ENCODE measurements around the gene CNTNAP5.

CNTNAP5 gene

GRCh38 chr2:124048102-124048501 is 23.0 kb downstream of the CNTNAP5 start:
- Histone ChIP-seq H3K9ac (ENCODE audit: insufficient read length) (no peak overlapping the region), H3K27ac (no peak overlapping the region), H3K9me3 (ENCODE audit: low read depth, low read length) (no peaks in the 10 kb centered on the region), H3K36me3 (ENCODE audit: insufficient read depth, low read length) (no peaks in the 10 kb centered on the region), H3K4me3 (no peak overlapping the region)
- TF ChIP-seq EZH2 (IDR thresholded peaks at IDR 0.05) (no peak), POLR2AphosphoS5 (IDR thresholded peaks at IDR 0.05; ENCODE audit: borderline replicate concordance, low read depth, low read length) (no peak), FOXP2 (optimal IDR thresholded peaks at IDR 0.05; ENCODE audit: control extremely low read depth, extremely low read length, insufficient read depth) (no peak)
- no peak for DNase-seq (ENCODE audit: low read depth, low spot score)

- no peak overlapping the region for H3K4me3 ChIP-seq
Measured at GRCh38 chr2:124048664-124049063, 23.6 kb downstream of the CNTNAP5 start.

GRCh38 chr2:124049136-124049535 is 24.0 kb downstream of the CNTNAP5 start:
- no peak for TF ChIP-seq EZH2 (IDR thresholded peaks at IDR 0.05)
- TF ChIP-seq FOXP2 (optimal IDR thresholded peaks at IDR 0.05; ENCODE audit: control extremely low read depth, extremely low read length, insufficient read depth) = no peak
- TF ChIP-seq POLR2AphosphoS5 (IDR thresholded peaks at IDR 0.05; ENCODE audit: borderline replicate concordance, low read depth, low read length) = no peak
- H3K9ac ChIP-seq (ENCODE audit: insufficient read length) = no peak overlapping the region
- H3K27ac ChIP-seq = no peak overlapping the region
- no peak for DNase-seq (ENCODE audit: low read depth, low spot score)
- no peaks in the 10 kb centered on the region for H3K36me3 ChIP-seq (ENCODE audit: insufficient read depth, low read length)
- no peaks in the 10 kb centered on the region for H3K9me3 ChIP-seq (ENCODE audit: low read depth, low read length)
- H3K4me3 ChIP-seq = no peak overlapping the region

More at GRCh38 chr2:124048664-124049063, 23.6 kb downstream of the CNTNAP5 start:
- DNase-seq (ENCODE audit: low read depth, low spot score) = no peak
- Histone ChIP-seq H3K36me3 (ENCODE audit: insufficient read depth, low read length) (no peaks in the 10 kb centered on the region), H3K9ac (ENCODE audit: insufficient read length) (no peak overlapping the region), H3K27ac (no peak overlapping the region), H3K9me3 (ENCODE audit: low read depth, low read length) (no peaks in the 10 kb centered on the region)
- no peak for TF ChIP-seq FOXP2 (optimal IDR thresholded peaks at IDR 0.05; ENCODE audit: control extremely low read depth, extremely low read length, insufficient read depth)
- no peak for TF ChIP-seq POLR2AphosphoS5 (IDR thresholded peaks at IDR 0.05; ENCODE audit: borderline replicate concordance, low read depth, low read length)
- no peak for TF ChIP-seq EZH2 (IDR thresholded peaks at IDR 0.05)

GRCh38 chr2:124050833-124051497 is 25.9 kb downstream of the CNTNAP5 start:
- no peak overlapping the region for H3K9ac ChIP-seq (ENCODE audit: insufficient read length)
- no peak overlapping the region for H3K4me3 ChIP-seq
- no peaks in the 10 kb centered on the region for H3K36me3 ChIP-seq (ENCODE audit: insufficient read depth, low read length)
- TF ChIP-seq EZH2 (IDR thresholded peaks at IDR 0.05) (no peak), FOXP2 (optimal IDR thresholded peaks at IDR 0.05; ENCODE audit: control extremely low read depth, extremely low read length, insufficient read depth) (no peak), POLR2AphosphoS5 (IDR thresholded peaks at IDR 0.05; ENCODE audit: borderline replicate concordance, low read depth, low read length) (no peak)
- H3K9me3 ChIP-seq (ENCODE audit: low read depth, low read length) = no peaks in the 10 kb centered on the region
- no peak for DNase-seq (ENCODE audit: low read depth, low spot score)
- no peak overlapping the region for H3K27ac ChIP-seq

- no peak overlapping the region for H3K27ac ChIP-seq
- no peaks in the 10 kb centered on the region for H3K36me3 ChIP-seq (ENCODE audit: insufficient read depth, low read length)
- H3K9ac ChIP-seq (ENCODE audit: insufficient read length) = no peak overlapping the region
- DNase-seq (ENCODE audit: low read depth, low spot score) = no peak
- H3K4me3 ChIP-seq = no peak overlapping the region
- TF ChIP-seq POLR2AphosphoS5 (IDR thresholded peaks at IDR 0.05; ENCODE audit: borderline replicate concordance, low read depth, low read length) = no peak
- TF ChIP-seq FOXP2 (optimal IDR thresholded peaks at IDR 0.05; ENCODE audit: control extremely low read depth, extremely low read length, insufficient read depth) = no peak
- no peak for TF ChIP-seq EZH2 (IDR thresholded peaks at IDR 0.05)
- H3K9me3 ChIP-seq (ENCODE audit: low read depth, low read length) = no peaks in the 10 kb centered on the region
Measured at GRCh38 chr2:124053796-124054195, 28.7 kb downstream of the CNTNAP5 start.

GRCh38 chr2:124063596-124063995 is 38.5 kb downstream of the CNTNAP5 start:
- TF ChIP-seq FOXP2 (optimal IDR thresholded peaks at IDR 0.05; ENCODE audit: control extremely low read depth, extremely low read length, insufficient read depth) (no peak), POLR2AphosphoS5 (IDR thresholded peaks at IDR 0.05; ENCODE audit: borderline replicate concordance, low read depth, low read length) (no peak), EZH2 (IDR thresholded peaks at IDR 0.05) (no peak)
- Histone ChIP-seq H3K36me3 (ENCODE audit: insufficient read depth, low read length) (no peaks in the 10 kb centered on the region), H3K9me3 (ENCODE audit: low read depth, low read length) (no peaks in the 10 kb centered on the region), H3K27ac (no peak overlapping the region), H3K9ac (ENCODE audit: insufficient read length) (no peak overlapping the region), H3K4me3 (no peak overlapping the region)
- DNase-seq (ENCODE audit: low read depth, low spot score) = no peak

GRCh38 chr2:124065636-124066035 is 40.5 kb downstream of the CNTNAP5 start:
- no peak for DNase-seq (ENCODE audit: low read depth, low spot score)
- TF ChIP-seq FOXP2 (optimal IDR thresholded peaks at IDR 0.05; ENCODE audit: control extremely low read depth, extremely low read length, insufficient read depth) = no peak
- TF ChIP-seq POLR2AphosphoS5 (IDR thresholded peaks at IDR 0.05; ENCODE audit: borderline replicate concordance, low read depth, low read length) = no peak
- TF ChIP-seq EZH2 (IDR thresholded peaks at IDR 0.05) = no peak
- Histone ChIP-seq H3K9ac (ENCODE audit: insufficient read length) (no peak overlapping the region), H3K36me3 (ENCODE audit: insufficient read depth, low read length) (no peaks in the 10 kb centered on the region), H3K9me3 (ENCODE audit: low read depth, low read length) (no peaks in the 10 kb centered on the region), H3K27ac (no peak overlapping the region), H3K4me3 (no peak overlapping the region)

GRCh38 chr2:124066776-124067175 is 41.7 kb downstream of the CNTNAP5 start:
- TF ChIP-seq FOXP2 (optimal IDR thresholded peaks at IDR 0.05; ENCODE audit: control extremely low read depth, extremely low read length, insufficient read depth) = no peak
- no peak for TF ChIP-seq POLR2AphosphoS5 (IDR thresholded peaks at IDR 0.05; ENCODE audit: borderline replicate concordance, low read depth, low read length)
- TF ChIP-seq EZH2 (IDR thresholded peaks at IDR 0.05) = no peak
- H3K9me3 ChIP-seq (ENCODE audit: low read depth, low read length) = no peaks in the 10 kb centered on the region
- H3K36me3 ChIP-seq (ENCODE audit: insufficient read depth, low read length) = no peaks in the 10 kb centered on the region
- H3K27ac ChIP-seq = no peak overlapping the region
- H3K4me3 ChIP-seq = no peak overlapping the region
- no peak for DNase-seq (ENCODE audit: low read depth, low spot score)
- no peak overlapping the region for H3K9ac ChIP-seq (ENCODE audit: insufficient read length)

GRCh38 chr2:124079045-124079444 is 54.0 kb downstream of the CNTNAP5 start:
- no peak for DNase-seq (ENCODE audit: low read depth, low spot score)
- Histone ChIP-seq H3K9me3 (ENCODE audit: low read depth, low read length) (no peaks in the 10 kb centered on the region), H3K36me3 (ENCODE audit: insufficient read depth, low read length) (no peaks in the 10 kb centered on the region), H3K9ac (ENCODE audit: insufficient read length) (no peak overlapping the region), H3K27ac (no peak overlapping the region), H3K4me3 (no peak overlapping the region)
- no peak for TF ChIP-seq POLR2AphosphoS5 (IDR thresholded peaks at IDR 0.05; ENCODE audit: borderline replicate concordance, low read depth, low read length)
- TF ChIP-seq EZH2 (IDR thresholded peaks at IDR 0.05) = no peak
- no peak for TF ChIP-seq FOXP2 (optimal IDR thresholded peaks at IDR 0.05; ENCODE audit: control extremely low read depth, extremely low read length, insufficient read depth)
